NT2/D1 (cell line): ENCODE data around the gene PADI4.

Experiments used
- SUZ12 ChIP-seq: IDR thresholded peaks from 2 replicates; pipeline ENCODE4 v1.6.1; 2011; ENCODE audit not compliant: insufficient read length, insufficient read depth; ENCODE audit errors: extremely low read depth
- YY1 ChIP-seq: IDR thresholded peaks from 2 replicates; pipeline ENCODE4 v1.6.1; 2011; ENCODE audit not compliant: insufficient read length, insufficient read depth
- ZNF274 ChIP-seq: IDR thresholded peaks from 2 replicates; pipeline ENCODE4 v1.6.1; 2011; ENCODE audit warnings: mild to moderate bottlenecking, low read depth, low read length

GRCh38 chr1:17355898-17356297 is 47.9 kb downstream of the PADI4 start:
- TF ChIP-seq ZNF274 (no peak), SUZ12 (no peak), YY1 (no peak)
